NCI-H1417 (cell line): ENCODE measurements around the gene TP53I13.

ENCODE experiments used
- DNase-seq, 3 experiments: peaks; one replicate each; lab custom pipeline; 2025; lab: John Stamatoyannopoulos, UW

The TP53I13 gene

GRCh38 chr17:29592850-29593551 lies 24.5 kb downstream of the TP53I13 start, which contains the start of gene ANKRD13B:
Gene ANKRD13B, plus strand, starts transcription at chr17:29593132. Its CDS starts 490 bp downstream, at chr17:29593622.
- peak; percentile 37 to 74 (median 69) for DNase-seq

GRCh38 chr17:29593591-29594518 lies 25.4 kb downstream of the TP53I13 start:
- peak; percentile 30 to 69 (median 65) for DNase-seq

- DNase-seq, result no peak
Observed at GRCh38 chr17:29594519-29595090, 26.1 kb downstream of the TP53I13 start.

GRCh38 chr17:29595107-29595942 lies 26.8 kb downstream of the TP53I13 start:
- DNase-seq, result no peak

- no peak for DNase-seq
Observed at GRCh38 chr17:29595943-29596774, 27.7 kb downstream of the TP53I13 start.

GRCh38 chr17:29596811-29597210 lies 28.3 kb downstream of the TP53I13 start:
- no peak for DNase-seq

- DNase-seq, result peak in 2 of 3 experiments; percentile 22 to 36
Observed at GRCh38 chr17:29597361-29598172, 29.1 kb downstream of the TP53I13 start.

GRCh38 chr17:29603109-29603674 lies 34.7 kb downstream of the TP53I13 start:
- no peak for DNase-seq

- DNase-seq, result no peak
Observed at GRCh38 chr17:29607557-29608195, 39.2 kb downstream of the TP53I13 start.

GRCh38 chr17:29608986-29609385 lies 40.5 kb downstream of the TP53I13 start:
- no peak for DNase-seq

- DNase-seq, result no peak
Observed at GRCh38 chr17:29610395-29610794, 41.9 kb downstream of the TP53I13 start.

- no peak for DNase-seq
Observed at GRCh38 chr17:29611351-29612093, 43.0 kb downstream of the TP53I13 start.

GRCh38 chr17:29612094-29612403 lies 43.5 kb downstream of the TP53I13 start:
- no peak for DNase-seq

GRCh38 chr17:29612404-29613280 lies 44.1 kb downstream of the TP53I13 start:
- DNase-seq, result no peak

- DNase-seq, result no peak
Observed at GRCh38 chr17:29613352-29613837, 44.9 kb downstream of the TP53I13 start.

GRCh38 chr17:29613856-29614255 lies 45.4 kb downstream of the TP53I13 start:
- no peak for DNase-seq

- DNase-seq, result no peak
Observed at GRCh38 chr17:29614349-29615047, 46.0 kb downstream of the TP53I13 start.
